ENCODE measurements around the gene DENND2A.
"Not testable (repeated sequence)": the region's sequence is repeated elsewhere in the genome, so short reads cannot be mapped to it uniquely, and the experiment has no call there.

DNA sequence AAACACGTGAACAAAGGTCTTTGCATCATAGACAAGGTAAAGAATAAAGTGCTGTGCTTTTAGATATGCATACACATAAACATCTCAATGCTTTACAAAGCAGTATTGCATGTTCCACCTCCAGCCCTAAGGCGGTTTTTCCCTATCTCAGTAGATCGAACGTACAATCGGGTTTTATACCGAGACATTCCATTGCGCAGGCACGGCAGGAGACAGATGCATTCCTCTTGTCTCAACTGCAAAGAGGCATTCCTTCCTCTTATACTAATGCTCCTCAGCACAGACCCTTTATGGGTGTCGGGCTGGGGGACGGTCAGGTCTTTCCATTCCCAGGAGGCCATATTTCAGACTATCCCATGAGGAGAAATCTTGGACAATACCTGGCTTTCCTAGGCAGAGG lies 87.4 kb downstream of the DENND2A start:
- TF ChIP-seq, protein P1, sequence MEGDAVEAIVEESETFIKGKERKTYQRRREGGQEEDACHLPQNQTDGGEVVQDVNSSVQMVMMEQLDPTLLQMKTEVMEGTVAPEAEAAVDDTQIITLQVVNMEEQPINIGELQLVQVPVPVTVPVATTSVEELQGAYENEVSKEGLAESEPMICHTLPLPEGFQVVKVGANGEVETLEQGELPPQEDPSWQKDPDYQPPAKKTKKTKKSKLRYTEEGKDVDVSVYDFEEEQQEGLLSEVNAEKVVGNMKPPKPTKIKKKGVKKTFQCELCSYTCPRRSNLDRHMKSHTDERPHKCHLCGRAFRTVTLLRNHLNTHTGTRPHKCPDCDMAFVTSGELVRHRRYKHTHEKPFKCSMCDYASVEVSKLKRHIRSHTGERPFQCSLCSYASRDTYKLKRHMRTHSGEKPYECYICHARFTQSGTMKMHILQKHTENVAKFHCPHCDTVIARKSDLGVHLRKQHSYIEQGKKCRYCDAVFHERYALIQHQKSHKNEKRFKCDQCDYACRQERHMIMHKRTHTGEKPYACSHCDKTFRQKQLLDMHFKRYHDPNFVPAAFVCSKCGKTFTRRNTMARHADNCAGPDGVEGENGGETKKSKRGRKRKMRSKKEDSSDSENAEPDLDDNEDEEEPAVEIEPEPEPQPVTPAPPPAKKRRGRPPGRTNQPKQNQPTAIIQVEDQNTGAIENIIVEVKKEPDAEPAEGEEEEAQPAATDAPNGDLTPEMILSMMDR (conservative IDR thresholded peaks at IDR 0.05; ENCODE audit: low read depth, low read length): not testable (repeated sequence)
- TF ChIP-seq EZH2 (IDR thresholded peaks at IDR 0.05; ENCODE audit: borderline replicate concordance, low read depth, low read length, poor library complexity, severe bottlenecking): not testable (repeated sequence)
